ENCODE data around the gene MIA.

DNA sequence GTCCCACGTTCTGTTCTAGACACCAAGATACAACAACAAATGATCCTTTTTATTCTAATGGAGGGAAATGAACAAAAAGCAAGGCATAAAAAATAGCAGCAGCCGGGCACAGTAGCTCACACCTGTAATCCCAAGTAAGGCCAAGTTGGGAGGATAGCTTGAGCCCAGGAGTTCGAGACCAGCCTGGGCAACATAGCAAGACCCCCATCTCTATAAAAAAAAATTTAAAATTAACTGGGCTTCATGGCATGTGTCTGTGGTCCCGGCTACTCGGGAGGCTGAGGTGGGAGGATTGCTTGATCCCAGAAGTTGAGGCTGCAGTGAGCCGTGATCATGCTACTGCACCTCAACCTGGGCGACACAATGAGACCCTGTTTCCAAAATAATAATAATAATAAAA lies 1.0 kb downstream of the MIA start:
- TF ChIP-seq, protein P1, sequence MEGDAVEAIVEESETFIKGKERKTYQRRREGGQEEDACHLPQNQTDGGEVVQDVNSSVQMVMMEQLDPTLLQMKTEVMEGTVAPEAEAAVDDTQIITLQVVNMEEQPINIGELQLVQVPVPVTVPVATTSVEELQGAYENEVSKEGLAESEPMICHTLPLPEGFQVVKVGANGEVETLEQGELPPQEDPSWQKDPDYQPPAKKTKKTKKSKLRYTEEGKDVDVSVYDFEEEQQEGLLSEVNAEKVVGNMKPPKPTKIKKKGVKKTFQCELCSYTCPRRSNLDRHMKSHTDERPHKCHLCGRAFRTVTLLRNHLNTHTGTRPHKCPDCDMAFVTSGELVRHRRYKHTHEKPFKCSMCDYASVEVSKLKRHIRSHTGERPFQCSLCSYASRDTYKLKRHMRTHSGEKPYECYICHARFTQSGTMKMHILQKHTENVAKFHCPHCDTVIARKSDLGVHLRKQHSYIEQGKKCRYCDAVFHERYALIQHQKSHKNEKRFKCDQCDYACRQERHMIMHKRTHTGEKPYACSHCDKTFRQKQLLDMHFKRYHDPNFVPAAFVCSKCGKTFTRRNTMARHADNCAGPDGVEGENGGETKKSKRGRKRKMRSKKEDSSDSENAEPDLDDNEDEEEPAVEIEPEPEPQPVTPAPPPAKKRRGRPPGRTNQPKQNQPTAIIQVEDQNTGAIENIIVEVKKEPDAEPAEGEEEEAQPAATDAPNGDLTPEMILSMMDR (IDR thresholded peaks at IDR 0.05; ENCODE audit: low read length): no peak
- TF ChIP-seq EZH2phosphoT487 (IDR thresholded peaks at IDR 0.05; ENCODE audit: low read length) (no peak), EZH2 (optimal IDR thresholded peaks at IDR 0.05; ENCODE audit: low read depth, low read length) (no peak)

Data from MM.1S (cell line).